ENCODE measurements around the gene KLHL26. TPM values are rescaled to one million over a fixed set of nuclear protein-coding genes. Genes with fewer than 3 reads are reported as not detected.
A peak's percentile ranks its signal among the peaks of the same experiment; 100 is the strongest.

KLHL26 gene
- total RNA-seq, 1 donor from 2014 or later = 2.1 TPM

DNA sequence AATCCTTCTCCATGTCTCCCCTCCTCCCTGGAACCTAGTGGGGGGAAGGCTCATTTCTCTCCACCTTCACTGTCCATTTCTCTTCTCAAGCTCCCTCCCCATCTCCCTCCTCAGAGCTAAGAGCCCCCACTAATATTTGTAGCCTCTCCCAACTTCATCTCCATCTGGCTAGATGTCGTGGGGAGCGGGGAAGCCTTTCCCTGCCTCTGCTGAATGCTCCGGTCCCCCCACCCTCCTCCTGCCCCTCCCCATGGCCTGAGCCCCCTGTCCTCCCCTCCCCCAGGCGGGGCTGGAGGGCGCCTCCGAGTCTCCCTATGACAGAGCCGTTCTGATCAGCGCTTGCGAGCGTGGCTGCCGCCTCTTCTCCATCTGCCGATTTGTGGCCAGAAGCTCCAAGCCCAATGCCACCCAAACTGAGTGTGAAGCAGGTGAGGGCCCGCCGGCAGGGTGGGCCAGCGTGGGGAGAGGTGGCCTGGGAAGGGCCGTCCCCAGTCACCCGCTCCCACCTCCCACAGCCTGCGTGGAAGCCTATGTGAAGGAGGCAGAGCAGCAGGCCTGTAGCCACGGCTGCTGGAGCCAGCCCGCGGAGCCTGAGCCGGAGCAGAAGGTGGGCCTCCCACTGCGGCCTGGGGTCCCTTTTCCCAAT is 23.1 kb upstream of the KLHL26 start:
- H3K4me3 ChIP-seq (ENCODE audit: low read length in 3 of 3) = no peak overlapping the region
- peaks cover 12 to 19% (median 13%) of the 10 kb centered on the region in 3 donors for H3K4me1 ChIP-seq (ENCODE audit: control insufficient read depth in 3 of 3, insufficient read depth in 3 of 3, low read length in 3 of 3)
- no peaks in the 10 kb centered on the region for H3K36me3 ChIP-seq (ENCODE audit: control insufficient read depth in 3 of 3, insufficient read depth in 3 of 3, low read length in 3 of 3)
- H3K27ac ChIP-seq (ENCODE audit: low read depth, low read length) = no peak overlapping the region
- H3K9me3 ChIP-seq (ENCODE audit: control insufficient read depth in 3 of 3, low read length in 3 of 3) = no peaks in the 10 kb centered on the region
- H3K9ac ChIP-seq (ENCODE audit: low read depth in 1 of 3, low read length in 3 of 3) = no peak overlapping the region
- H3K27me3 ChIP-seq (ENCODE audit: control insufficient read depth in 3 of 3, insufficient read depth in 3 of 3, low read length in 3 of 3) = peaks cover 53 to 70% (median 58%) of the 10 kb centered on the region in 3 donors

DNA sequence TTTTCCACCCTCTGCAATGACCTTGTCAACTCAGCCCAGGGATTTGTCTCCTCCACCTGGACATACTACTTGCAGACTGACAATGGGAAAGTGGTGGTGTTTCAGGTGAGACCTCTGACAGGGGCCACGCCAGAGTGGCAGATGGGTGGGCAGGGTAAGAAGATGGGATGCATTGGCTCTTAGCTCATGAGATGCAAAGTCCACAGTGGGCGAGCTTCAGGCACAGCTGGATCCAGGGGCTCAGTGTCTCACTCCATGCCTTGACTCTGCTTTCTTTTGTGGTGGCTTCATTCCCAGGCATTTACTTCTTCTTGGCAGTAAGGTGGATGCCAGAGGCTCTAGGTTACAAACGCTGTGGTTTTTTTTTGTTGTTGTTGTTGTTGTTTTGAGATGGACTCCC is 20.8 kb upstream of the KLHL26 start:
- Histone ChIP-seq H3K4me3 (ENCODE audit: low read length in 3 of 3) (no peak overlapping the region), H3K36me3 (ENCODE audit: control insufficient read depth in 3 of 3, insufficient read depth in 3 of 3, low read length in 3 of 3) (no peaks in the 10 kb centered on the region), H3K4me1 (ENCODE audit: control insufficient read depth in 3 of 3, insufficient read depth in 3 of 3, low read length in 3 of 3) (peaks cover 12 to 16% (median 13%) of the 10 kb centered on the region in 3 donors), H3K27ac (ENCODE audit: low read depth, low read length) (no peak overlapping the region), H3K27me3 (ENCODE audit: control insufficient read depth in 3 of 3, insufficient read depth in 3 of 3, low read length in 3 of 3) (peaks cover 33 to 49% (median 39%) of the 10 kb centered on the region in 3 donors), H3K9ac (ENCODE audit: low read depth in 1 of 3, low read length in 3 of 3) (no peak overlapping the region), H3K9me3 (ENCODE audit: control insufficient read depth in 3 of 3, low read length in 3 of 3) (no peaks in the 10 kb centered on the region)

GRCh38 chr19:18617562-18617961 is 19.3 kb upstream of the KLHL26 start:
- H3K36me3 ChIP-seq (ENCODE audit: control insufficient read depth in 3 of 3, insufficient read depth in 3 of 3, low read length in 3 of 3) = no peaks in the 10 kb centered on the region
- H3K9me3 ChIP-seq (ENCODE audit: control insufficient read depth in 3 of 3, low read length in 3 of 3) = no peaks in the 10 kb centered on the region
- peaks cover 20 to 36% (median 25%) of the 10 kb centered on the region in 3 donors for H3K27me3 ChIP-seq (ENCODE audit: control insufficient read depth in 3 of 3, insufficient read depth in 3 of 3, low read length in 3 of 3)
- no peak overlapping the region for H3K9ac ChIP-seq (ENCODE audit: low read depth in 1 of 3, low read length in 3 of 3)
- H3K4me1 ChIP-seq (ENCODE audit: control insufficient read depth in 3 of 3, insufficient read depth in 3 of 3, low read length in 3 of 3) = peaks cover under 1 to 5% (median 4%) of the 10 kb centered on the region in 3 donors
- H3K4me3 ChIP-seq (ENCODE audit: low read length in 3 of 3) = no peak overlapping the region
- H3K27ac ChIP-seq (ENCODE audit: low read depth, low read length) = no peak overlapping the region

- Histone ChIP-seq H3K9ac (ENCODE audit: low read depth in 1 of 3, low read length in 3 of 3) (no peak overlapping the region), H3K36me3 (ENCODE audit: control insufficient read depth in 3 of 3, insufficient read depth in 3 of 3, low read length in 3 of 3) (no peaks in the 10 kb centered on the region), H3K27ac (ENCODE audit: low read depth, low read length) (no peak overlapping the region), H3K27me3 (ENCODE audit: control insufficient read depth in 3 of 3, insufficient read depth in 3 of 3, low read length in 3 of 3) (peaks cover 18 to 30% (median 19%) of the 10 kb centered on the region in 3 donors), H3K4me3 (ENCODE audit: low read length in 3 of 3) (no peak overlapping the region), H3K9me3 (ENCODE audit: control insufficient read depth in 3 of 3, low read length in 3 of 3) (no peaks in the 10 kb centered on the region), H3K4me1 (ENCODE audit: control insufficient read depth in 3 of 3, insufficient read depth in 3 of 3, low read length in 3 of 3) (no peaks in the 10 kb centered on the region)
Measured at GRCh38 chr19:18618236-18618635, 18.6 kb upstream of the KLHL26 start.

GRCh38 chr19:18620311-18620710 is 16.5 kb upstream of the KLHL26 start:
- no peaks in the 10 kb centered on the region for H3K36me3 ChIP-seq (ENCODE audit: control insufficient read depth in 3 of 3, insufficient read depth in 3 of 3, low read length in 3 of 3)

GRCh38 chr19:18620902-18621301 is 15.9 kb upstream of the KLHL26 start:
- H3K36me3 ChIP-seq (ENCODE audit: control insufficient read depth in 3 of 3, insufficient read depth in 3 of 3, low read length in 3 of 3) = no peaks in the 10 kb centered on the region
- no peaks in the 10 kb centered on the region for H3K9me3 ChIP-seq (ENCODE audit: control insufficient read depth in 3 of 3, low read length in 3 of 3)
- no peak overlapping the region for H3K4me3 ChIP-seq (ENCODE audit: low read length in 3 of 3)
- H3K27ac ChIP-seq (ENCODE audit: low read depth, low read length) = no peak overlapping the region
- H3K27me3 ChIP-seq (ENCODE audit: control insufficient read depth in 3 of 3, insufficient read depth in 3 of 3, low read length in 3 of 3) = peaks cover 0 to 13% (median 4%) of the 10 kb centered on the region in 3 donors
- peak overlapping the region in 1 of 3 donors; percentile 16 for H3K9ac ChIP-seq (ENCODE audit: low read depth in 1 of 3, low read length in 3 of 3)
- H3K4me1 ChIP-seq (ENCODE audit: control insufficient read depth in 3 of 3, insufficient read depth in 3 of 3, low read length in 3 of 3) = no peaks in the 10 kb centered on the region

More at GRCh38 chr19:18620311-18620710, 16.5 kb upstream of the KLHL26 start:
- H3K4me1 ChIP-seq (ENCODE audit: control insufficient read depth in 3 of 3, insufficient read depth in 3 of 3, low read length in 3 of 3) = no peaks in the 10 kb centered on the region
- peaks cover 0 to 13% (median 6%) of the 10 kb centered on the region in 3 donors for H3K27me3 ChIP-seq (ENCODE audit: control insufficient read depth in 3 of 3, insufficient read depth in 3 of 3, low read length in 3 of 3)
- no peak overlapping the region for H3K27ac ChIP-seq (ENCODE audit: low read depth, low read length)
- H3K9me3 ChIP-seq (ENCODE audit: control insufficient read depth in 3 of 3, low read length in 3 of 3) = no peaks in the 10 kb centered on the region
- H3K4me3 ChIP-seq (ENCODE audit: low read length in 3 of 3) = no peak overlapping the region
- H3K9ac ChIP-seq (ENCODE audit: low read depth in 1 of 3, low read length in 3 of 3) = peak overlapping the region in 1 of 3 donors; percentile 16

- H3K27me3 ChIP-seq (ENCODE audit: control insufficient read depth in 3 of 3, insufficient read depth in 3 of 3, low read length in 3 of 3) = no peaks in the 10 kb centered on the region
- H3K4me3 ChIP-seq (ENCODE audit: low read length in 3 of 3) = no peak overlapping the region
- no peak overlapping the region for H3K9ac ChIP-seq (ENCODE audit: low read depth in 1 of 3, low read length in 3 of 3)
- peaks cover 0 to 8% (median 0%) of the 10 kb centered on the region in 3 donors for H3K4me1 ChIP-seq (ENCODE audit: control insufficient read depth in 3 of 3, insufficient read depth in 3 of 3, low read length in 3 of 3)
- no peak overlapping the region for H3K27ac ChIP-seq (ENCODE audit: low read depth, low read length)
- no peaks in the 10 kb centered on the region for H3K36me3 ChIP-seq (ENCODE audit: control insufficient read depth in 3 of 3, insufficient read depth in 3 of 3, low read length in 3 of 3)
- no peaks in the 10 kb centered on the region for H3K9me3 ChIP-seq (ENCODE audit: control insufficient read depth in 3 of 3, low read length in 3 of 3)
Measured at GRCh38 chr19:18626906-18627305, 9.9 kb upstream of the KLHL26 start.

GRCh38 chr19:18629166-18630088 is 7.4 kb upstream of the KLHL26 start:
- Histone ChIP-seq H3K27me3 (ENCODE audit: control insufficient read depth in 3 of 3, insufficient read depth in 3 of 3, low read length in 3 of 3) (no peaks in the 10 kb centered on the region), H3K27ac (ENCODE audit: low read depth, low read length) (no peak overlapping the region), H3K4me3 (ENCODE audit: low read length in 3 of 3) (no peak overlapping the region), H3K36me3 (ENCODE audit: control insufficient read depth in 3 of 3, insufficient read depth in 3 of 3, low read length in 3 of 3) (no peaks in the 10 kb centered on the region), H3K9me3 (ENCODE audit: control insufficient read depth in 3 of 3, low read length in 3 of 3) (no peaks in the 10 kb centered on the region), H3K4me1 (ENCODE audit: control insufficient read depth in 3 of 3, insufficient read depth in 3 of 3, low read length in 3 of 3) (peaks cover 0 to 8% (median 0%) of the 10 kb centered on the region in 3 donors), H3K9ac (ENCODE audit: low read depth in 1 of 3, low read length in 3 of 3) (no peak overlapping the region)

DNA sequence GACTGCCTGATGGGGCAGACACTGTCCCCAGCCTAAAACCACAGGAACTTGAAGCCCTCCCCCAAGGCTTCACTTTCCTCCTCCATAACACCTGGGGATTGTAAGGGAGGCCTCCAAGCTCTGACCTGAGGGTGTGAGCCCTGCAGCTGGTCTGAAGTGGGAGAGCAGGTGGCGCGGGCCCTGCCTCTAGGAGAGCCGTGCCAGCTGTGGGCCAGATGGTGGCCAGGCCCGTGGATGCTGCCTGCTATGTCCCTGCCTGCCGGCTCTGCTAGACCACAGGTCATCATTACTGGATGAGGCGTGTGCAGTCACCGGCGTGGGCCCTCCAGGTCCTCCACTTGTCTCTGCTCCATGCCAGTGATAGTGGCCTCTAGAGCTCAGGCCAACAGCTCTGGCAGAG is 3.5 kb upstream of the KLHL26 start:
- H3K4me3 ChIP-seq (ENCODE audit: low read length in 3 of 3) = no peak overlapping the region
- no peaks in the 10 kb centered on the region for H3K27me3 ChIP-seq (ENCODE audit: control insufficient read depth in 3 of 3, insufficient read depth in 3 of 3, low read length in 3 of 3)
- no peak overlapping the region for H3K9ac ChIP-seq (ENCODE audit: low read depth in 1 of 3, low read length in 3 of 3)
- no peaks in the 10 kb centered on the region for H3K36me3 ChIP-seq (ENCODE audit: control insufficient read depth in 3 of 3, insufficient read depth in 3 of 3, low read length in 3 of 3)
- no peak overlapping the region for H3K27ac ChIP-seq (ENCODE audit: low read depth, low read length)
- H3K4me1 ChIP-seq (ENCODE audit: control insufficient read depth in 3 of 3, insufficient read depth in 3 of 3, low read length in 3 of 3) = peaks cover 12 to 25% (median 12%) of the 10 kb centered on the region in 3 donors
- no peaks in the 10 kb centered on the region for H3K9me3 ChIP-seq (ENCODE audit: control insufficient read depth in 3 of 3, low read length in 3 of 3)

Measured in skeletal muscle tissue (tissue), 4 donors.